Smooth muscle cell (in vitro differentiated cells): Measurements from ENCODE around the gene SETBP1. TPM values are rescaled to one million over a fixed set of nuclear protein-coding genes. Genes with fewer than 3 reads are reported as not detected.

Experiments
- DNase-seq: peaks from one replicate; lab custom pipeline; 2025; ENCODE audit not compliant: unreplicated experiment; lab: John Stamatoyannopoulos, UW
- H2AFZ ChIP-seq: fragments of 200-600 bp; sonication (generic); 2 replicates; pipeline ENCODE4 v1.6.0; 2016; ENCODE audit warnings: antibody characterized with exemption, low read depth, mild to moderate bottlenecking
- H3F3A ChIP-seq: fragments of 200-600 bp; sonication (generic); 2 replicates; pipeline ENCODE4 v1.6.0; 2017; ENCODE audit warnings: antibody characterized with exemption, low read depth
- H3K27ac ChIP-seq: fragments of 200-600 bp; sonication (generic); 2 replicates; pipeline ENCODE4 v1.5.1; 2016; ENCODE audit warnings: low read depth, mild to moderate bottlenecking
- H3K27me3 ChIP-seq: fragments of 200-600 bp; sonication (generic); 2 replicates; pipeline ENCODE4 v1.6.1; 2016; ENCODE audit warnings: low read depth, mild to moderate bottlenecking
- H3K36me3 ChIP-seq: fragments of 200-600 bp; sonication (generic); 2 replicates; pipeline ENCODE4 v1.5.1; 2016; ENCODE audit warnings: low read depth
- H3K4me1 ChIP-seq: fragments of 200-600 bp; sonication (generic); 2 replicates; pipeline ENCODE4 v1.5.1; 2016; ENCODE audit warnings: low read depth
- H3K4me2 ChIP-seq: fragments of 200-600 bp; sonication (generic); 2 replicates; pipeline ENCODE4 v1.6.0; 2016; ENCODE audit warnings: mild to moderate bottlenecking
- H3K4me3 ChIP-seq: fragments of 200-600 bp; sonication (generic); 2 replicates; pipeline ENCODE4 v1.5.1; 2016; ENCODE audit warnings: mild to moderate bottlenecking
- H3K79me2 ChIP-seq: fragments of 200-600 bp; sonication (generic); 2 replicates; pipeline ENCODE4 v1.6.0; 2016; ENCODE audit warnings: low read depth, mild to moderate bottlenecking
- H3K9ac ChIP-seq: fragments of 200-600 bp; sonication (generic); 2 replicates; pipeline ENCODE4 v1.6.0; 2016; ENCODE audit warnings: low read depth
- H3K9me3 ChIP-seq: fragments of 200-600 bp; sonication (generic); replicated peaks from 2 replicates; pipeline ENCODE4 v1.5.1; 2016; ENCODE audit warnings: low read depth
- H4K20me1 ChIP-seq: fragments of 200-600 bp; sonication (generic); 2 replicates; pipeline ENCODE4 v1.6.0; 2016; ENCODE audit warnings: low read depth
- WGBS: methylation state at CpG from one replicate; pipeline ENCODE4 v1.1.7; 2016; ENCODE audit warnings: low lambda C conversion rate; 5-methylcytosine and 5-hydroxymethylcytosine counted together
- polyA plus RNA-seq: library from polyadenylated mRNA; unstranded; fragments of >200 nt; fragmentation: Nextera tagmentation; extraction: Ambion mirVana; gene quantifications from 2 replicates; pipeline ENCODE4 v1.2.1, GENCODE V29; 2016
- total RNA-seq: library from RNA; depleted of rRNA; stranded (reverse); fragments of >200 nt; gene quantifications from 2 replicates; pipeline ENCODE4 v1.2.3, GENCODE V29; 2014
- TF ChIP-seq, protein P1 (sequence below): fragments of 200-600 bp; sonication (generic); IDR thresholded peaks from 2 replicates; pipeline ENCODE4 v1.5.1; 2017; ENCODE audit warnings: borderline replicate concordance, mild to moderate bottlenecking, antibody characterized with exemption; ENCODE audit not compliant: insufficient read depth, poor library complexity, severe bottlenecking

SETBP1 gene
- total and polyA plus RNA-seq, 2 experiments from 2014 or later = 6.1 to 17.7 TPM

DNA sequence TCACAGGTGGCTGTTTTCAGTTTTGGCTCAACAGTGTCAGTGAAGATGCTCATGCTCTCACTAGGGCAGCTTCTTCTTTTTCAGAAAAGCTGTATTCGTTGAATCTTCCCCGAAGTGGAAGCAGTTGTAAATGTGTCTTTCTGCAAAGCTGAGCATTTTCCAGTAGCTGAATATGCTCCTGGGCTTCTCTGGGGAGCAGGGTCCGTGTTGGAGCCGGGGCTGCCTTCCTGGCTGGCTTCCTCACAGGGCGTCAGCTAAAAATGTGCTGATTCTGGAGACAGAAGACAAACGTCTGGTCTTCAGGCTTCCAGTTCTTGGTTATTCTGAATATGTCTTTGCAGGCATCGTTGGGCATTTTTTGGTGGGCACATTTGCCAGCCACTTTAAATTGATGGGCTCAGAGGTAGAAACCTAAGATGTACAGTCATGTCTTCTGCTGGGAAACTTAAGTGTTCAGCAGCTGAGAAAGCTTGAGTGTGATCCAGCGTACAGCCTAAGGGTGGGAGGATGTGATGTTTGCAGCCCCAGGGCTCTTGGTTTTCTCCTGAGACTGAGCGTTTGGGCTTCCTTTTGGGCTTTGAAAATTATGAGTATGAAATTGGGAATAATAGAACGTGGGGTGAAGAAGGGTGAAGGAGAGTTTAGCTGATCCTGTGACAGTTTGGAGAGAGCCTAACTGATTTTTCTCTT, 19.0 kb downstream of the SETBP1 start:
- Histone ChIP-seq H3K4me1 (peaks cover 37% of the 10 kb centered on the region), H3K4me2 (peak overlapping the region; percentile 52), H3K9me3 (no peaks in the 10 kb centered on the region), H3K9ac (no peak overlapping the region), H4K20me1 (peaks cover 4% of the 10 kb centered on the region), H3F3A (peaks cover 4% of the 10 kb centered on the region), H3K4me3 (no peak overlapping the region), H3K27ac (peak overlapping the region; percentile 74), H3K27me3 (no peaks in the 10 kb centered on the region), H3K36me3 (no peaks in the 10 kb centered on the region), H3K79me2 (peaks cover 51% of the 10 kb centered on the region), H2AFZ (no peak overlapping the region)
- DNase-seq = no peak
- WGBS = 55% methylated on average over 10 of the region's 10 CpGs
- TF ChIP-seq, protein P1, sequence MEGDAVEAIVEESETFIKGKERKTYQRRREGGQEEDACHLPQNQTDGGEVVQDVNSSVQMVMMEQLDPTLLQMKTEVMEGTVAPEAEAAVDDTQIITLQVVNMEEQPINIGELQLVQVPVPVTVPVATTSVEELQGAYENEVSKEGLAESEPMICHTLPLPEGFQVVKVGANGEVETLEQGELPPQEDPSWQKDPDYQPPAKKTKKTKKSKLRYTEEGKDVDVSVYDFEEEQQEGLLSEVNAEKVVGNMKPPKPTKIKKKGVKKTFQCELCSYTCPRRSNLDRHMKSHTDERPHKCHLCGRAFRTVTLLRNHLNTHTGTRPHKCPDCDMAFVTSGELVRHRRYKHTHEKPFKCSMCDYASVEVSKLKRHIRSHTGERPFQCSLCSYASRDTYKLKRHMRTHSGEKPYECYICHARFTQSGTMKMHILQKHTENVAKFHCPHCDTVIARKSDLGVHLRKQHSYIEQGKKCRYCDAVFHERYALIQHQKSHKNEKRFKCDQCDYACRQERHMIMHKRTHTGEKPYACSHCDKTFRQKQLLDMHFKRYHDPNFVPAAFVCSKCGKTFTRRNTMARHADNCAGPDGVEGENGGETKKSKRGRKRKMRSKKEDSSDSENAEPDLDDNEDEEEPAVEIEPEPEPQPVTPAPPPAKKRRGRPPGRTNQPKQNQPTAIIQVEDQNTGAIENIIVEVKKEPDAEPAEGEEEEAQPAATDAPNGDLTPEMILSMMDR = no peak

DNA sequence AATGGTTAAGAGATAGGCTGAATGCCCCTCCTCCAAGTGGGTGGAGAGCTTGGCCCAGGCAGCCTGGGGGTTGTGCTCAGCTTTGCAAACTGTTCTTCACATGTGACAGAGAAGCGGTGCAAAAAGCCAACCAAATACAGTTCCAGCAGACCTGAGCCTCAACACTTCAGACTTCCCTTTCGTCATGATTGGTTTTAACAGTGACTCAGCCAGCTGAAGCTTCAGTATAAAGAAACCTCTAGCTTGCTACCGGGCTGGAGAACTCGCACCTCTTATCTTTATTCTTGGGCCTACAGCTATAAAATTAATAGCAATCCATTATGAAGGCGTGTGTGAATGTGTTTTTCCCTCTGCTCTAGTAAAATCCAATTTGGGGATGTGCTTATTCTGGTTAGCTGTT, 20.0 kb downstream of the SETBP1 start:
- peaks cover 49% of the 10 kb centered on the region for H3K79me2 ChIP-seq
- no peak overlapping the region for H3K4me3 ChIP-seq
- no peaks in the 10 kb centered on the region for H3K27me3 ChIP-seq
- H2AFZ ChIP-seq = no peak overlapping the region
- H3K36me3 ChIP-seq = no peaks in the 10 kb centered on the region
- no peak for DNase-seq
- peak overlapping the region; percentile 74 for H3K27ac ChIP-seq
- H3F3A ChIP-seq = no peaks in the 10 kb centered on the region
- peaks cover 30% of the 10 kb centered on the region for H3K4me1 ChIP-seq
- TF ChIP-seq, protein P1 = no peak
- WGBS = 13% methylated on average over 5 of the region's 5 CpGs
- no peaks in the 10 kb centered on the region for H3K9me3 ChIP-seq
- H4K20me1 ChIP-seq = peaks cover 4% of the 10 kb centered on the region
- peak overlapping the region; percentile 20 for H3K9ac ChIP-seq
- peak overlapping the region; percentile 52 for H3K4me2 ChIP-seq

DNA sequence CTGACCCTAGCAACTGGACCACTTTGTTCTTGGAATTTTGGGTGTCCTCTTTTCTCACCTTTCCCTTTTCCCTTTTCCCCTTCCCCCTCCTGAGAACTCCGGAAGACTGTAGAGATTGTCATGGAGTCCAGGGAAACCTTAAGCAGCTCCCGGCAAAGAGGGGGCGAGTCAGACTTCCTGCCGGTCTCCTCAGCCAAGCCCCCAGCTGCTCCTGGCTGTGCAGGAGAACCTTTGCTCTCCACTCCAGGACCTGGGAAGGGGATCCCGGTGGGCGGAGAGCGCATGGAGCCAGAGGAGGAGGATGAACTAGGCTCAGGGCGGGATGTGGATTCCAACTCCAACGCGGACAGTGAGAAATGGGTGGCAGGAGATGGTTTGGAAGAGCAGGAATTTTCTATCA, 20.5 kb downstream of the SETBP1 start:
- Histone ChIP-seq H3K4me1 (peaks cover 26% of the 10 kb centered on the region), H2AFZ (no peak overlapping the region), H3K9ac (peak overlapping the region; percentile 20), H3K4me3 (no peak overlapping the region), H3K27ac (peak overlapping the region; percentile 74), H3K36me3 (no peaks in the 10 kb centered on the region), H3K27me3 (no peaks in the 10 kb centered on the region), H3F3A (no peaks in the 10 kb centered on the region), H3K79me2 (peaks cover 48% of the 10 kb centered on the region), H4K20me1 (peaks cover 4% of the 10 kb centered on the region), H3K9me3 (no peaks in the 10 kb centered on the region), H3K4me2 (peak overlapping the region; percentile 52)
- TF ChIP-seq, protein P1 = no peak
- no peak for DNase-seq
- 73% methylated on average over 10 of the region's 10 CpGs for WGBS

DNA sequence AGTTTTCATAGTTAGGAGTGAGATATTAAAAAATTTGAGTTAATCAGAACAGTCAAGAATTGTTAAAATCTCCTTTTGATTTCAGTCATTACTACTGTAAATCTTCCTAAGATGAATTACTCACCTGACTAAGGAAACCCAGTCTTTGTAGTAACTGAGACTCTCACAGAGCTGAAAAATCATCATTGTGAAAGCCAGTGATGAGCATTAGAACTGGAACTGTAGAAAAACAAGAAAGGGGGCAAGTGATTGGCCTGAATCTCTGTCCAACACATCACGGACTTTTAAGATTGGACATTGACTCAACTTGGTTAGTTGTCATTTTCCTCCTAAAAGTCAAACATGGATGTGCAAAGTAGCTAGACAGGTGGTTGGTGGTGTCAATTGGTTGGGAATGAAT, 21.9 kb downstream of the SETBP1 start:
- H3K4me1 ChIP-seq = peaks cover 16% of the 10 kb centered on the region
- H3K27ac ChIP-seq = no peak overlapping the region
- no peak overlapping the region for H3K4me3 ChIP-seq
- H3K4me2 ChIP-seq = no peak overlapping the region
- H3K27me3 ChIP-seq = no peaks in the 10 kb centered on the region
- H3K36me3 ChIP-seq = no peaks in the 10 kb centered on the region
- H3F3A ChIP-seq = no peaks in the 10 kb centered on the region
- no peak overlapping the region for H2AFZ ChIP-seq
- TF ChIP-seq, protein P1 = no peak
- H3K79me2 ChIP-seq = peaks cover 48% of the 10 kb centered on the region
- no peak overlapping the region for H3K9ac ChIP-seq
- H3K9me3 ChIP-seq = no peaks in the 10 kb centered on the region
- WGBS = 97% methylated on average over 1 of the region's 1 CpG
- H4K20me1 ChIP-seq = peaks cover 4% of the 10 kb centered on the region
- no peak for DNase-seq
